Amniotic epithelial cell (primary cell): ENCODE data around the gene KCNH2.
A peak's percentile ranks its signal among the peaks of the same experiment; 100 is the strongest.

Experiments used
- DNase-seq: peaks from one replicate; pipeline ENCODE4 v3.0.0-alpha.2; 2010; ENCODE audit warnings: low read depth

KCNH2 gene

DNA sequence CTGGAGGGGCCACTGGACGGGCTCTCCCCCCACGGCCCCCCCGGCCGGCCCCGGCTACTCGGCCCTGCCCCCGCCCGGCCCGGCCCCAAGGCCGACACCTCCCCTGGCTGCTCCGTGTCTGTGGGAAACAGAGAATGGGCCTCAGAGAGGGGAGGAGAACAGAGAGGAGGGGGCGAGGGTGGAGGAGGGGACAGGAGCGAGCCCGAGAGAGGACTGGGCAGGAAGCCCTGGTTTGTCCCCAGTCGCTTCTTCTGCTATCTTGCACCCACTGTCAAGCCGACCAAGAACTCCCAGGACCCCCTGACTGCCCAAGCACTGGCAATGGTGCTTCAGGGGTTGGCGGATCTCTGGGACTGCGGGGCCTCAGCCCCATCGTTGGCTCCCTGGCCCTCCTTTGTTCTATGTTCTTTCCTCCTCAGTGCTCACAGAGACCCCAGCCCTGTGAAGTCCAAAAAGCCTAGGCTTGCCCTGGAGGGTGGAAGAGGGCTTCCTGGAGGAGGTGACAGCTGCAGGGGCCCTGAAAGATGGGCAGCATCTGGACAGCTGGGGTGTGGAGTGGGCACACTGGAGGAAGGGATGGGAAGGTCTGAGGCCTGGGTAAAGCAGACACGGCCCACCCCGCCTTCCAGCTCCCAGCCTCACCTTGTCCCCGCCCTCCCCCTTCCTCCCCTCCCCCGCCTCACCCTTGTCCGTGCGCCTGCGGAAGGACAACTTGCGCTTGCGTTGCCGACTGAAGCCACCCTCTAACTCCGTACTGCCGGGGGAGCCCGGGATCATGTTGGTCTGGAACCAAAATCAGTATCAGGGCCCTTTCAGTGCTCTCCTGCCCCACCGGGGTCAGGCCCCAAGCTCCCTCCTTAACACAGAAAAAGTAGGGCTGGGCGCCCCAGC, 30.1 kb downstream of the KCNH2 start:
- DNase-seq: no peak

DNA sequence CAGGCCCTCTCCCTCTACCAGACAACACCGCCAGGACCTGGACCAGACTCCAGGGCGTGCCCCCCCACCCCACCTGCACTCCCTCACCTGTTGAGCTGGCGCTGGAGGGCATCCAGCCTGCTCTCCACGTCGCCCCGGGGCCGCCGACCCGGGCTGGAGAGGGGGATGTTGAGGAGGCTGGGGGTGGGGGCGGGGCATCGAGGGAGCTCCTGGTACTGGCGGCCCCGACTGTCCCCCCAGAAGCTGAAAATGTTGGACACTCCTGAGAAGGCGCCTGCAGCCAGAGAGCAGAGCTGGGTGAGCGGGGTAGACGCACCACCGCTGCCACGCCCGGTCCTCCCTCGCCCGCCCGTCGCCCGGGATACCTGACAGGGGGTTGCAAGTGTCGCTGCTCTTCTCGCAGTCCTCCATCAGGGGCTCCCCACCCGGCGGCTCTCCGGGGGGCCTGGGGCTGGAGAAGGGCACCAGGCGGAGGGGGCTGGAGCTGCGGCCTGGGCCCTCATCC, 30.8 kb downstream of the KCNH2 start:
- no peak for DNase-seq

DNA sequence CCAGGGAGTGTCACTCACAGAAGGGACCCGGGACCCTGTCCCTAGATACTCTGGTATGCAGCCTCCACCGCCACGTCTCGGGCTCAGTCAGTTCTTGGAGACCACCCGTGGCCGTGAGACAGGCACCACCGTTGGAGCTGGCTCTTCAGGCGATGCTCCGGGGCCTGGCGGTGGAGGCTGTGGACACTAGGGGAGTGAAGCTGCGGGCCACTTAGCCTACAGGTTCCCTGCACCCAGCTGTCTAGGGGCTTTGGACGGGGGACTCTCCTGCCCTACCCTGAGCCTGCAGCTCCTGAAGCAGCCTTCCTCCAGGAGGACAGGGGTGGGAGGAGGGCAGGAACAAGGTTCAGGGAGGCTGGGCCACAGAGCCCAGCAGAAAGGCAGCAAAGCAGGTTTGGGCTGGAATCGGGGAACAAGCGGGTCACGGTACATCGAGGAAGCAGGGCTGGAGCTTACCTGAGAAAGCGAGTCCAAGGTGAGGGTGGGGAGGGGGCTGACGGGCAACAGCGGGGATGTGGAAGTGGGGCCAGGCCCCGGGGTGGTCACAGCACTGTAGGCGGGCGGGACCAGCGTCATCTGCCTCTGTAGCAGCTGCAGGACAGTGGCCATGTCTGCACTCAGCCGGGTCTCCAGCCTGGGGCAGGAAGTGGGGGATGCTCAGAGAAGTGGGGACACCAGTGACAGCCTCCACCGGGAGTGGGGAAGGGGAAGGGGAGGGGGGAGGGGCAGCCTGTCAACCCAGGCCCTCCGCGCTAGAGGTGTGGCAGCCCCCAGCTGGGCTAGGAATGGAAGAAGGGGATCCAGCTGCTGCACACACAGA, 31.5 kb downstream of the KCNH2 start:
- DNase-seq: no peak

DNA sequence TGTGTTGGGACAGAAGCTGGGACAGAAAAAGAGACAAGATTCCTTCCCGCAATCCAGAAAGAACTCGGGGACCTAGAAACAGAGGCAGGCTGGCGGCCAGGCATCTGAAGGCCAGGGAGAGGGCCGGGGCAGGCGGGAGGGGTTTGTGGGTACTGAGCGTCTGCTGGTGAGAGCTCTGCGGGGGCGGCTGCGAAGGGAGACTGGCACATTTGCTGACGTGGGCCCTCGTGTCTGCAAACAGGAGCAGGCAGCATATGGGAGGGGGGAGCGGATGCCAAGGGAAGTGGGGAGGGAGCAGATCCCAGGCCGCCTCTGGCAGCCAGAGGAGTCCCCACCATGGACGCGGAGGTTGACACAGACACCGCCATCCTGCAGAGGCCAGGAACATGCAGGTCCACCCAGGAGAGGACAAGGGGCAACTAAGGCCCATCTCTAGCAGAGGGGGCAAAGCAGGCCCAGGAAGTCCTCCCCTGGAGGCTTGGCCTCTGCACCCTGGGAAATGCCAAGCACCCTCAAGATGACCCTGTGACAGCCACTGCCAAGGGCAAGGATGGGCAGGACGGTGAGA, 32.2 kb downstream of the KCNH2 start:
- DNase-seq: peak; percentile 81

DNA sequence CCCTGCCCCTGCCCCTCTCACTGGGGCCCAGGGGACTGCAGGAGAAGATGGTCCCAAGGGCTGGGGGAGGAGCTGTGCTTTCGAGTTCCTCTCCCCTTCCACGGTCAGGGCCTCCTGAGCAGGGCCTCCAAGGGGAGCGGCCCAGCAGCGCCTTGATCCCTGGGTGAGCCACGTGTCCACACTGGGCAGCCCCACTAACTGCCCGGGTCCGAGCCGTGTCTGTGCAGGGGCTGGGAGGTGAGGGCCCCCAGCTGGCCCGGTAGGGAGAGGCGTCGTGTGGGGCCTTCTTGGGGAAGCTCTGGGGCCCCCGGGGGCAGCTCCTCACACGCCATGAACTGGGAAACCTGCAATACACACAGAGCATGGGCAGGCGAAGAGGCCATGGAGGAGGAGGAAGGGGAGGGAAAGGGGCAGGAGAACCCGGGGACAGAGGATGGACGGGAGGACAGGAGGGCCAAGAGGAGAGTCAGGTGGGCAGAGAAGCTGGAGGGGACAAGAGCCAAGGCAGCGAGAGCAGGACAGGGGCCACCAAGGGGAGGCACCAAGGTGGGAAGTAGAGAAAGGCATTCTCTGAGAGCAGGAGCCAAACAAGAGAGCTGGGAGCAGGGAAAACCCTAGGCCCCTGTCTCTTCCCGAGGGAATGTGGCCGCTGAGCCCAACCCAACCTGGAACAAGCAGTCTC, 32.8 kb downstream of the KCNH2 start:
- no peak for DNase-seq

DNA sequence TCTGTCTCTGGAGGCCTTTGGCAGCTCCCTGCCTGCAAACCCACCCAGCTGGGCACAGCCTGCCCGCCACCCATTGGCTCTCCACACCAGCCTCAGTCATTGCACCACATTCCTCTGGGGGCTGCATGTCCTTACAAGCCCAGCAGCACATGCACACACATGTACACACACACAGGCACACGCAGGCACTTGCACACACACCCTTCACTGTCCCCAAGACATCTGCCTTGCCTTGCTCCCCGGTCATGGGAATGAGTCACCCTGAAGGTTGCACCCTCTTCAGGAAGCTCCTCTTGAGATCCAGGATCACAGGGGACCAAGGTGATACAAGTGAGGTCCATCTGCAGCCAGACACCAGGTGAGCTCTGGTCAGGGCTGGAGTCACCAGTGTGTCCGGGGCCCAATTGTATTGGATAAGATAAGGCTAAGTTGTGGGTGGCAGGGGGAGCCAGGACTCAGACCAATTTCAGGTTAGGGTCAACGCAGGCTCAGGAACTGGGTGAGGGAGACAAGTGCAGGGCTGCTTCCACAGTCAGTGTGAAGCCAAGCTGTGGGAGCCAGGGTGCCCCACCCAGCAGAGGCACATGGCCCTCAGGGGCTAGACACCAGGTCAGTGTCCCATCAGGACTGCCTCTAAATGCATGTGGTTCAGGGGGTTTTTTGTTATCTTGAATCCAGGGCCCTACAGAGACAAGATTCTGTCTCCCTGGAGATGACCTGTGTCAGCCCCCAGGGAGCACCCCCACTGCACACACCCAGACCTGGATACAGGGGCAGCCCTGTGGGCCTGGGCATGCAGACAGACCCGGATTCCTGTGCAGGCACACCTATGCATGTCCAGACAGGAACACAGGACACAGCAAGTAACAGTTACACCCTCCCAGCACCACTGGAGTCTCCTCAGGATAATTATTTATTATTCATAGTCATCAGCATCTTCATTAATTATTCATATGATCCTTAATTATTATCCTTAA, 33.8 kb downstream of the KCNH2 start:
- DNase-seq: no peak

DNA sequence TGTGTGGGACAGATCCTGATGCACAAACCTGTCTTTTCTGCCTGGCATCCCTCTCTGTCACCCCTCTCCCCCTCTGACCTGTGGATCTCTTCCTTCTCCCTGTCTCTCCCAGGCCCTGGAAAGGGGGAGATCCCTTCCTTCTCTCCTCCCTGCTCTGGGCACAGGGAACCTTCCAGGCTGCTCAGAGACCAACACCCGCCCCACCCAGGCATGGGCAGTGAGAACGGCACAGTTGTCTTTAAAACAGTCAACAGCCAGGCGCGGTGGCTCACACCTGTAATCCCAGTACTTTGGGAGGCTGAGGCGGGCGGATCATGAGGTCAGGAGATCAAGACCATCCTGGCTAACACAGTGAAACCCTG, 34.7 kb downstream of the KCNH2 start:
- DNase-seq: no peak

DNA sequence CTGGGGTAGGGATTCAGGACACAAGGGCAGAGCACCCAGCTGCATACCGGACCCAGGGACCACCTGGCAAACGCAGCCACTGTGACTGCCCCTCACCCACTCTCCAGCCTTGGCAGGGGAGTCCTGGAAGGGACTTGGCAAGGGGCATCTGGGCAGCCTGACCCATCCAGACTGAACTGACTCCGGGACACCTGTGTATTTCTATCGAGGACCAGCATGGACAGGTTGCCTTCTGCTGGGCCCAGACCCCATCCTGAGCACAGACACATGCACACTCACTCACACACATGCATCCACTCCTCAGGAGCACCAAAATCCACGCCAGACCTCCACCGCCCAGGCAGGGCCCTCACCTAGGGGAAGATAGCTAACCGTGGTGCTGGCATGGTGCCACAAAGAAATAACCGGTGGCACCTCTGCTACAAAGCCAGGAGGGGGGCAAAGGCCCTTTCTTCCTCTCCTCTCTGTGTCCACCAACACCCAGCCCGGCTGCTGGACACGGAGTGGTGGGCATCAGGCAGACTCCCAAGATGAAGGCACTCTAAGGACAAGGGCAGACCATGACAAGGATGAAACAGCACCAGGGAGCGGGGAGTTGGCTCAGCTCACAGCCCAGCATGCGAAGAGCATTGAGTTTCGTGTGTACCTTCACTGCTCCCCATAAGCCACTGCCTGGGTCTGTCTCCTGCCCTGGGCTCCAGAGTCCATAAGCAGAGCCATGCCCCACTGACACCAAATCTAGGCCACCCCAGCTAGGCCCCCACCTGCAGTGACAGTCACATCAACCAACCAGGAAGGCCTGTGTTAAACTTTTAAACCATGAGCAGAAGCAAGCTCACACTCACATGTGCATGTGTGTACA, 35.3 kb downstream of the KCNH2 start:
- no peak for DNase-seq

DNA sequence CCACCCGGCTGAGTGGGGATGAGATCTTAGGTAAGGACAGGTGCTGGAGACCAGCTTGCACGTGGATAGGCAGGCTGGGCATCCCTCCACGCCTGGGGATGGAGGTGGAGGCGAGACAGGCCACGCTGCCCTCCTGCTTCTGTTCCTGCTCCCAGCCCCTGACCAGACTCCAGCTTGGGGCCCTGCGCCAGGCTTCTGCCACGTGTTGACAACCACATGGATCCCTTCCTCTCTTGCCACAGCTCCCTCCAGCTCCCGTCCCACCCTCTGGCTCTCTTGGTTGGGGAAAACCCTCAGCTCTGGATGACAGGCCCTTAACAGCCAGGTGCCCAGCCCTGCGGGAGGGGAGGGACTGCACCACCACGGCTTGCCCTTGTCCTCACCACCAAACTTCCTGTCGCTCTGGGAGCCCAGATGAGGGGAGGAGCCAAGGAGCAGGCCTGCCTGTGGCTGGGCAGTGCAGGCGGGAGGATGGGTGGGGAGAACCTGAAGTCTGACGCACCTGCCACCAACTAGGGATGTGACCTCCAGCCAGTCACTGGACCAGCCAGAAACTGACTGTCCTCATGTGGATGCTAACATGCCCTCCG, 36.0 kb downstream of the KCNH2 start:
- DNase-seq: no peak

DNA sequence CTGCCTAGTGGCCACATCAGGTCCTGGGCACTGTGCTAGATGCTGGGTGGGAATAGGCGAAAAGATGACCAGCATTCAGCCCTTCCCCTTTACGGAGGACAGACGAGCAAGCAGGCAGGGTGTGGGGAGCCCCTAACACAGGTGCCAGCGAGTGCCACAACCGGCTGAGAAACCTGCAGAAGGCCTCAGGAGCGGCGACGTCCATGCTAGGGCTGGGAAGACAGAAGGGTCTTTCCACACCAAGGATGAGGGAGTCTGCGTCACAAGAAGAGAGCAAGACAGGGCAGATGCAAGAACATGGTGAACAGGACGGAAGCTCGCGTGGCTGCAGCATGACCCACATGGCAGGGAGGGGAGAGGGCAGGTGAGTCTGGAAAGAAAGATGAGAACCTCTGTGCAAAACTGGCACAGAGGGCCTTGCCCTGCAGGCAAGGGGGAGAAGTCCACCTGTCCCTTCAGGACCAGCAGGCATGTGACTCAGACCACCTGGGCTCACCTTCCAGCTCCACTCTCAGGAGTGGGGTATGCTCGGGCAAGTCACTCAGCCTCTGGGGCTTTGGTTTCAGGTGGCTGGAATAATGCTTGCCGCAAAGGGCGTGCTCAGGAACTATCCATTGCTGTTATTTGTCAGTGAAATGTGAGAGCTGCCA, 36.6 kb downstream of the KCNH2 start:
- DNase-seq: no peak

DNA sequence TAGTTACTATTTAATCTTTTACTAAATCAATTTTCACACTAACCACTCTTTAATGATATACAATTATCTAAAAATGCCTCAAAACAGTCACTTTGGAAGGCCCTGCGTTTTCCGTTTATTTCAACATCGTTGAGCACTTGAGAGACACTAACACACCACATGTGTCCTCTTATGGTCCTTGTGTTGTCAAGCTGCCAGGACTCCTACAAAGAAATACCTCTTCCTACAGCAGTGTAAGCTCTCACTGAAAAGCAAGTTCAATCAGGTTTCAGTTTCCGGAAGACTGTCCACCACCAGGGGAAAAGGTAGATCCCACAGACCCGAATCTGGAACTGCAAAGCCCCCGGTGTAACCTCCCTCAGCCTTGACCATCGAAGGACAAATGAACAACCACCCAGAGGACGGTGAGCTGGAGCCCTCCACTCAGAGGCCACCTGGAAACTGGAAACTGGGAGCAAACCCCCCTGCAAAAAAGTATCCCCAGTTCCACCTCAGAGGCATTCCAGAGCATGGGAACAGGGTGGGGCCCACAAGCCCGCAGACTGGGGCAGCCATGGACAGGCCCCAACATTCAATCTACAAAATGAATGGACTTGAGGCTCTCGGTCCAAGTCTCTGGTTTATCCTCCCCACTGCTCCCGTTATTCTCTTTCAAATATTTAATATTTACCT, 37.6 kb downstream of the KCNH2 start:
- no peak for DNase-seq

DNA sequence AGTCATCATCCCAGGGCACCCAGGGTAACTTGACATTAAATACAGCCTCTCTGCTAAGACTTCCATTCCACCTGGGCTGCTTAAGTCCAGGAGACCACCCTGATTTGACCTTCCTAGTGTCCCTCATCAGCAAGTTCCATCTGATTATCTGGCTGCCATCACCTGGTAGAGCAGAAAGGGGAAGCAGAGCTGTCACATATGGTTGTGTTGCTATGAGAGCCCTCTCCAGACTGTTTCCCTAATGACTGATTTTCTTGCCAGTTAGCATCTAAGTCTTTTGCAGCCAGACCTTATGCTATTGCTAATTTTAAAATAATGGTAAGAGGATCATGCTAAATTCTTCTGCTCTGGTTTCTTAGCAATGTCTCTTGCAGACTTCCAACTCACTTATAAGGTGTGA, 38.7 kb downstream of the KCNH2 start:
- no peak for DNase-seq

DNA sequence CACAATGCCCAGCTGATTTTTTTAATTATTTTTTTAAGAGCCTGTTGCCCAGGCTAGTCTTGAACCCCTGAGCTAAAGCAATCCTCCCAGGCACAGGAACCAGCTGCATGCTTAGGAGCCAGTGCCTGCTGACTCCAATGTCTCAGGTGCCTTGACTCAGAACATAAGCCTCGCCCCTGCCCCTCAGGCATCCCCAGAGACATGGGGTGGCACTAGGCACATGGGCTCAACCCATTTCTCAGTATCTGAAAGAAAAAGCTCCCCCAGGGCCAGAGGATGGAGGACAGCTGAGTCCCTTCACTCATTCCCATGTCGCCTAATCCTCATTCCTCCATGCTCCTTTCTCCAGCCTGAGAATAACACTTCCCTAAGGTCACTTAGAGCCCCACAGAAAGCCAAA, 39.1 kb downstream of the KCNH2 start:
- DNase-seq: no peak

DNA sequence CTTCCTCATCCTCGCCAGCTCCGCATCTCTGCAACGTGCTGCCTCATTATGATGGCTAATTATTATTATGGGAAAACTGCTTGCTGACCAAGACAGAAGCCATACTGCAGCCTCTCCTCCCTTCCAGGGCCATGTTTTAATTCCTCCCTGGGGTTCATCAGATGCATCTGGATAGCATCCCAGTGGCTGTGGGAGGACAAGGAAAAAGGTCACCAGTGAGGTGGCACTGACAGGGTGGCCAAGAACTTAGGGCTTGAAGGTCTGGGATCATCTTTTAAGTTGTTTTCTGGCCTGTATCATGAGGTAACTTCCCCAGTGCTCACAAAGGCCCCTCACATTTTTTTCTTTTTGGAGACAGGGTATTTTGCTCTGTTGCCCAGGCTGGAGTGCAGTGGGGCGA, 39.6 kb downstream of the KCNH2 start:
- DNase-seq: no peak

DNA sequence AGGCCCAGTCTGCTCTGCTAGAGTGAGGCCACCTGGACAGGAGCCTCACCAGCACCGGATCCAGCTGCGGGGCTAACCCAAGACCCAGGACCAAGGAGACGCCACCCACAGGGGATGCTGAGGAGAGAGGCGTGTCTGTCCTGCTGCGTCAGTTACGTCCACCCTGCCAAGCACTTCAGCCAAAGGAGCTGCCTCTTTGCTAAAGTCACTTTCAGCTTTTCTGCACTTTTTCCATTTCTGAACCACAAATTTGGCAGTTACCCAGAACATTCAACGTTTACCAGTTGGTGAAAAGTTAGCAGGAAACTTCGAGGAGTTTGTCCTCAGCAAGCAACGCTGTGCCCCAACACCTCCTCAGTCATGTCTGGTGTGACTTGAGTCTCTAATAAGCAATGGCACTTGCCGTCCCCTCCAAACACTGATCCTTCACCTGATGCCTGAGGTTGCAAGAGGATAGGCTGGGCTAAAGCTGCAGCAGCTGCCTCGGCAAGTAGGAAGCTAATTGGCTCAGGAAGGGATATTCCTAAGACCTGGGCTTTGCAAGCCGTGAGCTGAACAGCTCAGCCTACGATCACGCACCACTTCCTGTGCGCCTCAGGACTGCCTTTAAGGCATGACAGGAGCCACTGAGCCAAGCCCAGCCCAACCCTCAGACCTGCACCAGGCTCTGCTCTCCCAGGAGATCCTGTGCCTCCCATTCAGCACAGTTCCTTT, 40.1 kb downstream of the KCNH2 start:
- no peak for DNase-seq

DNA sequence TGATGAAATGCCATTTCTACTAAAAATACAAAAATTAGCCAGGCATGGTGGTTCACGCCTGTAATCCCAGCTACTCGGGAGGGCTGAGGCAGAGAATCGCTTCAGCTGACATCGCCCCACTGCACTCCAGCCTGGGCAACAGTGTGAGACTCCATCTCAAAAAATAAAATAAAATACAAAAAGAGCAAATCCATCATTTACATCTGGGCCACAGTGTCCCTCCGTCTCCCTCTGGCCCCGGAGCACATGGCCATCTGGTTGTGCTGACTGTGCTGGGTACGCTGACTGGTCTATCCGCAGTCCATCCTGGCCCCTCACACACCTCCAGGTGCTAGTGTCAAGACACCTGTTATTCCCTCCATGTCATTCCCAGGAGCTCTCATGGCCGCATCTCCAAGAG, 42.1 kb downstream of the KCNH2 start:
- DNase-seq: no peak

DNA sequence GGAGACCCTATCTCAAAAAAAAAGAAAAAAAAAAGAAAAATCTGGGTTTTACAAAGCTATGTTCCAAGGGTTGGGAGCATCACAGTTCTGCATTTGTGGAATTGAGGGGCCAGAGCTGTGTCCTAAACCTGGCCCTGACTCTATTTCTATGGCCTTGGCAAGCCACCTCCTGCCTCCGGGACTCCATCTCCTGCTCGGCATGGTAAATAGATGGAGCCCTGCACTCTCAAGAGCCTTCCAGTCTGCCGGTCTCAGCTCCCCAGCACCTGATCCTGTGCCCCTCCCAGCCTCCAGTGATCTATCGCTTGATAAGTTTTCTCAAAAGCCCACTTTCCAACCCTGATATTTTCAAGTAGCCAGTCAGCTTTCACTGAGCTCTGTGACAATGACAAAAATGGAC, 43.0 kb downstream of the KCNH2 start:
- DNase-seq: no peak
